ENCODE data around the gene NME7. TPM values are rescaled to one million over a fixed set of nuclear protein-coding genes. Genes with fewer than 3 reads are reported as not detected.

The NME7 gene
- total RNA-seq, 1 experiment from 2014 or later, result 9.0 TPM

GRCh38 chr1:169144941-169145626 is 222.5 kb downstream of the NME7 start:
- intact Hi-C loops (cut with micrococcal nuclease; ENCODE audit: unreplicated experiment), result no loop called here

GRCh38 chr1:169143984-169144383 is 223.6 kb downstream of the NME7 start:
- no peaks in the 10 kb centered on the region for H3K9me3 Mint-ChIP-seq (ENCODE audit: unreplicated experiment)
- BruUV-seq (replicated peaks), result no TSS peak
- H3K36me3 Mint-ChIP-seq (ENCODE audit: insufficient read depth, unreplicated experiment), result peaks cover 8% of the 10 kb centered on the region
- no peak for DNase-seq
- H3K4me3 Mint-ChIP-seq (ENCODE audit: unreplicated experiment), result no peak overlapping the region
- no peaks in the 10 kb centered on the region for H3K36me3 ChIP-seq (ENCODE audit: control insufficient read depth, insufficient read depth, low read length)
- peaks cover 23% of the 10 kb centered on the region for H3K4me1 Mint-ChIP-seq (ENCODE audit: low read depth, unreplicated experiment)
- no peak overlapping the region for H3K27ac Mint-ChIP-seq (ENCODE audit: unreplicated experiment)
- intact Hi-C loops (cut with micrococcal nuclease; ENCODE audit: unreplicated experiment), result no loop called here
- no peaks in the 10 kb centered on the region for H3K27me3 Mint-ChIP-seq (ENCODE audit: insufficient read depth, unreplicated experiment)
- no peak for TF ChIP-seq CTCF (IDR thresholded peaks at IDR 0.05; ENCODE audit: insufficient read depth in 1 of 2, low read depth in 1 of 2, low read length in 1 of 2, severe bottlenecking in 1 of 2, unreplicated experiment in 1 of 2)
- H3K4me1 ChIP-seq, result peaks cover 44% of the 10 kb centered on the region
- H3K4me3 ChIP-seq (ENCODE audit: low read depth, low read length), result no peak overlapping the region
- ChIA-PET POLR2A (no interaction called here), CTCF (no interaction called here)
- H3K9me3 ChIP-seq, result no peaks in the 10 kb centered on the region
- no peaks in the 10 kb centered on the region for H3K27me3 ChIP-seq (replicated peaks; ENCODE audit: control insufficient read depth, insufficient read depth, low read length)

More at GRCh38 chr1:169144941-169145626, 222.5 kb downstream of the NME7 start:
- Histone ChIP-seq H3K36me3 (ENCODE audit: control insufficient read depth, insufficient read depth, low read length) (no peaks in the 10 kb centered on the region), H3K27me3 (replicated peaks; ENCODE audit: control insufficient read depth, insufficient read depth, low read length) (no peaks in the 10 kb centered on the region), H3K9me3 (no peaks in the 10 kb centered on the region), H3K4me3 (ENCODE audit: low read depth, low read length) (no peak overlapping the region), H3K4me1 (peaks cover 49% of the 10 kb centered on the region)
- no peak for DNase-seq
- BruUV-seq (replicated peaks), result no TSS peak
- ChIA-PET POLR2A (no interaction called here), CTCF (no interaction called here)
- H3K4me3 Mint-ChIP-seq (ENCODE audit: unreplicated experiment), result no peak overlapping the region
- peaks cover 8% of the 10 kb centered on the region for H3K36me3 Mint-ChIP-seq (ENCODE audit: insufficient read depth, unreplicated experiment)
- H3K27ac Mint-ChIP-seq (ENCODE audit: unreplicated experiment), result no peak overlapping the region
- H3K9me3 Mint-ChIP-seq (ENCODE audit: unreplicated experiment), result no peaks in the 10 kb centered on the region
- peaks cover 23% of the 10 kb centered on the region for H3K4me1 Mint-ChIP-seq (ENCODE audit: low read depth, unreplicated experiment)
- no peak for TF ChIP-seq CTCF (IDR thresholded peaks at IDR 0.05; ENCODE audit: insufficient read depth in 1 of 2, low read depth in 1 of 2, low read length in 1 of 2, severe bottlenecking in 1 of 2, unreplicated experiment in 1 of 2)
- no peaks in the 10 kb centered on the region for H3K27me3 Mint-ChIP-seq (ENCODE audit: insufficient read depth, unreplicated experiment)

- CTCF ChIA-PET, result no interaction called here
- H3K9me3 Mint-ChIP-seq (ENCODE audit: unreplicated experiment), result no peaks in the 10 kb centered on the region
- intact Hi-C loops (cut with micrococcal nuclease; ENCODE audit: unreplicated experiment), result no loop called here
Observed at GRCh38 chr1:169143346-169143745, 224.3 kb downstream of the NME7 start.

More at GRCh38 chr1:169143346-169143745, 224.3 kb downstream of the NME7 start:
- Mint-ChIP-seq H3K27me3 (ENCODE audit: insufficient read depth, unreplicated experiment) (no peaks in the 10 kb centered on the region), H3K27ac (ENCODE audit: unreplicated experiment) (no peak overlapping the region), H3K4me3 (ENCODE audit: unreplicated experiment) (no peak overlapping the region), H3K4me1 (ENCODE audit: low read depth, unreplicated experiment) (peaks cover 19% of the 10 kb centered on the region), H3K36me3 (ENCODE audit: insufficient read depth, unreplicated experiment) (peaks cover 8% of the 10 kb centered on the region)
- no peaks in the 10 kb centered on the region for H3K27me3 ChIP-seq (replicated peaks; ENCODE audit: control insufficient read depth, insufficient read depth, low read length)
- H3K4me1 ChIP-seq, result peaks cover 38% of the 10 kb centered on the region
- no peak for TF ChIP-seq CTCF (IDR thresholded peaks at IDR 0.05; ENCODE audit: insufficient read depth in 1 of 2, low read depth in 1 of 2, low read length in 1 of 2, severe bottlenecking in 1 of 2, unreplicated experiment in 1 of 2)
- BruUV-seq (replicated peaks), result no TSS peak
- POLR2A ChIA-PET, result no interaction called here
- no peak overlapping the region for H3K4me3 ChIP-seq (ENCODE audit: low read depth, low read length)
- no peaks in the 10 kb centered on the region for H3K9me3 ChIP-seq
- no peak for DNase-seq
- no peaks in the 10 kb centered on the region for H3K36me3 ChIP-seq (ENCODE audit: control insufficient read depth, insufficient read depth, low read length)
